ENCODE results near the gene CFAP47.
"Not testable (repeated sequence)": the region's sequence is repeated elsewhere in the genome, so short reads cannot be mapped to it uniquely, and the experiment has no call there.

Gene CFAP47

GRCh38 chrX:36234840-36235528 lies 315.4 kb downstream of the CFAP47 start:
- DNase-seq, result not testable (repeated sequence)

GRCh38 chrX:36241397-36241796 lies 321.9 kb downstream of the CFAP47 start:
- no peak for DNase-seq

- no peak for DNase-seq
Measured at GRCh38 chrX:36266155-36266554, 346.6 kb downstream of the CFAP47 start.

GRCh38 chrX:36310136-36310535 lies 390.6 kb downstream of the CFAP47 start:
- DNase-seq, result no peak

- no peak for DNase-seq
Measured at GRCh38 chrX:36314303-36314702, 394.8 kb downstream of the CFAP47 start.

GRCh38 chrX:36334572-36334971 lies 415.0 kb downstream of the CFAP47 start:
- DNase-seq, result no peak

- no peak for DNase-seq
Measured at GRCh38 chrX:36336751-36337150, 417.2 kb downstream of the CFAP47 start.

GRCh38 chrX:36344301-36344700 lies 424.8 kb downstream of the CFAP47 start:
- DNase-seq, result no peak

- no peak for DNase-seq
Measured at GRCh38 chrX:36348509-36348908, 429.0 kb downstream of the CFAP47 start.

GRCh38 chrX:36357855-36358254 lies 438.3 kb downstream of the CFAP47 start:
- no peak for DNase-seq

- no peak for DNase-seq
Measured at GRCh38 chrX:36364262-36364661, 444.7 kb downstream of the CFAP47 start.

- DNase-seq, result no peak
Measured at GRCh38 chrX:36383495-36383894, 464.0 kb downstream of the CFAP47 start.

- DNase-seq, result no peak
Measured at GRCh38 chrX:36388901-36389300, 469.4 kb downstream of the CFAP47 start.

GRCh38 chrX:36401774-36402173 lies 482.2 kb downstream of the CFAP47 start:
- no peak for DNase-seq

GRCh38 chrX:36407836-36408235 lies 488.3 kb downstream of the CFAP47 start:
- no peak for DNase-seq

- DNase-seq, result no peak
Measured at GRCh38 chrX:36414056-36414455, 494.5 kb downstream of the CFAP47 start.

- DNase-seq, result no peak
Measured at GRCh38 chrX:36422368-36422767, 502.8 kb downstream of the CFAP47 start.

- no peak for DNase-seq
Measured at GRCh38 chrX:36431819-36432218, 512.3 kb downstream of the CFAP47 start.

- no peak for DNase-seq
Measured at GRCh38 chrX:36434522-36434921, 515.0 kb downstream of the CFAP47 start.
